ENCODE results near the gene KCNQ1OT1.

DNA sequence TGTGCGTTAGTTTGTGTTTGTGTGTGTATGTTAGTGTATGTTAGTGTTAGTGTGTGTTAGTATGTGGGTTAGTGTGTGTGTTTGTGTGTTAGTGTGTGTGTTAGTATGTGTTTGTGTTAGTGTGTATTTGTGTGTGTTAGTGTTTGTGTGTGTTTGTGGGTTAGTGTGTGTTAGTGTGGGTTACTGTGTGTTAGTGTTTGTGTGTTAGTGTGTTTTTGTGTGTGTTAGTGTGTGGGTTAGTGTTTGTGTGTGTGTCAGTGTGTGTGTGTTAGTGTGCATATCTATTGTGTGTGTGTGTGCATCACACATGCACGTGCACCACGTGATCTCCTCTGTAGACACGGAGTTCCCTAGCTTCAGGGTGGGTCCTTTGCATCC, 115.4 kb downstream of the KCNQ1OT1 start:
- TF ChIP-seq POLR2A (IDR thresholded peaks at IDR 0.05) = no peak
- TF ChIP-seq, protein P1, sequence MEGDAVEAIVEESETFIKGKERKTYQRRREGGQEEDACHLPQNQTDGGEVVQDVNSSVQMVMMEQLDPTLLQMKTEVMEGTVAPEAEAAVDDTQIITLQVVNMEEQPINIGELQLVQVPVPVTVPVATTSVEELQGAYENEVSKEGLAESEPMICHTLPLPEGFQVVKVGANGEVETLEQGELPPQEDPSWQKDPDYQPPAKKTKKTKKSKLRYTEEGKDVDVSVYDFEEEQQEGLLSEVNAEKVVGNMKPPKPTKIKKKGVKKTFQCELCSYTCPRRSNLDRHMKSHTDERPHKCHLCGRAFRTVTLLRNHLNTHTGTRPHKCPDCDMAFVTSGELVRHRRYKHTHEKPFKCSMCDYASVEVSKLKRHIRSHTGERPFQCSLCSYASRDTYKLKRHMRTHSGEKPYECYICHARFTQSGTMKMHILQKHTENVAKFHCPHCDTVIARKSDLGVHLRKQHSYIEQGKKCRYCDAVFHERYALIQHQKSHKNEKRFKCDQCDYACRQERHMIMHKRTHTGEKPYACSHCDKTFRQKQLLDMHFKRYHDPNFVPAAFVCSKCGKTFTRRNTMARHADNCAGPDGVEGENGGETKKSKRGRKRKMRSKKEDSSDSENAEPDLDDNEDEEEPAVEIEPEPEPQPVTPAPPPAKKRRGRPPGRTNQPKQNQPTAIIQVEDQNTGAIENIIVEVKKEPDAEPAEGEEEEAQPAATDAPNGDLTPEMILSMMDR (IDR thresholded peaks at IDR 0.05) = no peak

All from adrenal gland (tissue), 5 donors.